ACC112 (cell line): ENCODE data around the gene SLAMF1.
"Not testable (repeated sequence)": the region's sequence is repeated elsewhere in the genome, so short reads cannot be mapped to it uniquely, and the experiment has no call there.

ENCODE experiments used
- H2AFZ ChIP-seq: fragments of 200-600 bp; sonication (generic); one replicate; pipeline ENCODE4 v1.6.0; 2017; ENCODE audit warnings: antibody characterized with exemption, low read length; ENCODE audit not compliant: unreplicated experiment
- H3K27ac ChIP-seq: fragments of 200-600 bp; sonication (generic); 2 replicates; pipeline ENCODE4 v1.5.1; 2014; ENCODE audit warnings: low read depth, mild to moderate bottlenecking, antibody characterized with exemption, low read length, moderate library complexity
- H3K27me3 ChIP-seq: fragments of 200-600 bp; sonication (generic); 2 replicates; pipeline ENCODE4 v1.6.1; 2014; ENCODE audit warnings: mild to moderate bottlenecking, antibody characterized with exemption, low read length, moderate library complexity, mixed read lengths; ENCODE audit not compliant: insufficient read depth
- H3K36me3 ChIP-seq: fragments of 200-600 bp; sonication (generic); 2 replicates; pipeline ENCODE4 v1.6.1; 2016; ENCODE audit warnings: mild to moderate bottlenecking, antibody characterized with exemption, low read length, moderate library complexity, mixed read lengths; ENCODE audit not compliant: insufficient read depth
- H3K4me1 ChIP-seq: fragments of 200-600 bp; sonication (generic); one replicate; pipeline ENCODE4 v1.6.1; 2016; ENCODE audit warnings: low read length, mixed read lengths; ENCODE audit not compliant: insufficient read depth, unreplicated experiment, control insufficient read depth
- H3K4me3 ChIP-seq: fragments of 200-600 bp; sonication (generic); 2 replicates; pipeline ENCODE4 v1.5.1; 2014; ENCODE audit warnings: mild to moderate bottlenecking, low read depth, low read length
- H3K79me2 ChIP-seq: fragments of 200-600 bp; sonication (generic); one replicate; pipeline ENCODE4 v1.6.0; 2016; ENCODE audit warnings: low read length; ENCODE audit not compliant: control insufficient read depth, unreplicated experiment, insufficient read depth

The SLAMF1 gene

DNA sequence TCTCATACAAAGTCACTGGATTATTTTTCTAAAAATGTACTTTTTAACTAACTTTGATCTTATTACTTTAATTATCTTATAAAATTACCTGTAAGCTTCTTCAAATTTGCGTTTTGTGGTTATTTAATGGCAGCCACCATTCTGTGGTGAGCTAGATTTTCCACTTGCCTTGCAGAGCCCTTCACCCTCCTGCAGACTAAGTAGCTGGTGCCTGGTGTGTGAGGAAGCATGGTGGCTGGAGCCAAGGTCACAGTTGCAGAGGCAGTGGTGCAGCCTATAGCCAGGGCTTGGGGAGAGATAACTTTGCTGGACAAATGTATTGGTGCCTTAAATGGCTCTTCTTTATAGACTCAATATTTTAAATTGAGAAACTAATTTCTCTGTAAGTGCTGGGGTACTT lies 56.4 kb downstream of the SLAMF1 start:
- H3K4me1 ChIP-seq: no peaks in the 10 kb centered on the region
- no peak overlapping the region for H3K27ac ChIP-seq
- H3K27me3 ChIP-seq: no peaks in the 10 kb centered on the region; the same call in none of the 2 replicates
- H3K79me2 ChIP-seq: no peaks in the 10 kb centered on the region
- H3K36me3 ChIP-seq: no peaks in the 10 kb centered on the region
- no peak overlapping the region for H2AFZ ChIP-seq
- H3K4me3 ChIP-seq: no peak overlapping the region

- Histone ChIP-seq H2AFZ (no peak overlapping the region), H3K27me3 (no peaks in the 10 kb centered on the region; the same call in none of the 2 replicates), H3K79me2 (no peaks in the 10 kb centered on the region), H3K4me1 (no peaks in the 10 kb centered on the region), H3K27ac (no peak overlapping the region), H3K4me3 (no peak overlapping the region), H3K36me3 (no peaks in the 10 kb centered on the region)
Measured at GRCh38 chr1:160588468-160588867, 58.4 kb downstream of the SLAMF1 start.

GRCh38 chr1:160584784-160585183 lies 62.1 kb downstream of the SLAMF1 start:
- no peak overlapping the region for H3K27ac ChIP-seq
- H3K36me3 ChIP-seq: no peaks in the 10 kb centered on the region
- no peaks in the 10 kb centered on the region; the same call in none of the 2 replicates for H3K27me3 ChIP-seq
- H3K4me3 ChIP-seq: no peak overlapping the region
- no peaks in the 10 kb centered on the region for H3K4me1 ChIP-seq
- H3K79me2 ChIP-seq: no peaks in the 10 kb centered on the region
- no peak overlapping the region for H2AFZ ChIP-seq

- H3K4me3 ChIP-seq, H3K79me2 ChIP-seq, H3K27ac ChIP-seq, H3K27me3 ChIP-seq, H2AFZ ChIP-seq, H3K36me3 ChIP-seq, H3K4me1 ChIP-seq: not testable (repeated sequence)
Measured at GRCh38 chr1:160582976-160583375, 63.9 kb downstream of the SLAMF1 start.

DNA sequence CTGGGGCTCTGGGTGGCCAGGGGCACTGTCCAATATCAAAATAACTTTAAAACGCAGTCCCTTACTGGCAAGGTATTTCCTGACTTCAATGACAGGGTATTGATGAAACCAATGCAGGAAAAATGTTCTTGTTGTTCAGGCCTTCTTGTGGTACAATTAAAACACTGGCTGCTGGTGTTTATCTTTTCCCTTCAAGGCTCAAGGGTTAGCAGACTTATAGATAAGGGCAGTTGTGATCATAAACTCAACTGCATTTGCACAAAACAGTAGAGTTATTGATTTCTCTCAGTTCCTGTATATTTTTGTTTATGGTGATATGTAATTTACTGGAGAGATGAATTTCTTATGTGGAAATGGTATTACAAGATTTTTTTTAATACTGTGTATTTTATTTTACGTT lies 64.9 kb downstream of the SLAMF1 start:
- Histone ChIP-seq H3K36me3 (no peaks in the 10 kb centered on the region), H3K27me3 (no peaks in the 10 kb centered on the region; the same call in 1 of the 2 replicates), H3K79me2 (no peaks in the 10 kb centered on the region), H3K4me1 (no peaks in the 10 kb centered on the region), H3K4me3 (no peak overlapping the region), H2AFZ (no peak overlapping the region), H3K27ac (no peak overlapping the region)

DNA sequence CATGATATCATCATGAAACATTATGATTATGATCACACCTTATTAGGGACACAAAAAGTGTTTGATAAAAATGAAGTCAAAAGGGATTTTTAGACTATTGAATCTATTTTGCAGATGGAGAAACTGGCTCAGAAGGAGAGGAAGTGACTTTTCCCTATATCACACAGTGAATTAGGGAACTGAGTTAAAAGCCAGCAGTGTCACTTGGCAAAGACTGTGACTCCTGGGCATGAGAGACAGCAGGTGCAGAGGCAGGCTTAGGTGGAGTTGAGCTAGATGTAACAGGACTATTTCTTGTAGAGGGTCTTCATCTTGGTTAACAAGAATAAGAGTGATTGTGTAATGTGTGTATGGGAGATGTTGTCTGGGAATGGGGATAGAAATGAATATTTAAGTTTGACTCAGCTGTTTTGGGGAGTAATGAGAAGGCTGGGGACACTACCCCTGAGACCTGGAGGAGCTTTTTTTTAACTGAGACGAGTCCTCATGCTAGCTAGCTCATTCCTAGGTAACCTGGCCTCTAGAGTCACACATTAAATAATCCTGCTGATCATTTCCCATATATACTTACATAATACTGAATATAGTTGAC lies 66.5 kb downstream of the SLAMF1 start:
- Histone ChIP-seq H3K4me1 (no peaks in the 10 kb centered on the region), H3K27me3 (no peaks in the 10 kb centered on the region), H3K27ac (no peak overlapping the region), H2AFZ (no peak overlapping the region), H3K79me2 (no peaks in the 10 kb centered on the region), H3K4me3 (no peak overlapping the region), H3K36me3 (no peaks in the 10 kb centered on the region)

DNA sequence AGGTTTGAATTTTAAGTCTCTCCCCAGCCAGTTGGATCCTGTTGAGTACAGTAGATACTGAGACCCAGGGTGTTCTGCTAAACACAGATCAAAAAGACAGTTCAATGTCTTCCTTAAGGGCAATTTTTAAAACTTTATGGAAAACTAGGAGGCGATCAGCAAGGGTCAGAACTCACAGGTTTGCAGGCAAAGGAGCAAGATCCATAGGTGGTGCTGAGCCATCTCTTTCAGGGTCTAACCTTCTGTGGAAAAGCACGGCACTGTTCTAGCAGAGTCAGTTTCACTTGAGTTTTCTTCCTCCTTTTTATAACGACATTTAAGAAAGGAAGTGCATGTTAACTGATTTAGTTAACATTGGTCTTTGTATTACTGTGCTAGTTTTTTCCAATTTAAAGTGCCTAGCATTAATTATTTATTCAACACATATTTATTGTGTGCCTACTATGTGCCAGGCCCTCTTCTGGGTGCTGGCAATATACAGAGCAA lies 67.6 kb downstream of the SLAMF1 start, which contains the start of gene CD84:
Gene CD84 (minus strand): TSS at position 281 of the 486 bp plus-strand sequence. CDS start 59 bp downstream, at position 222.
- H3K27ac ChIP-seq: no peak within 1 kb of the TSS
- no peaks in the 10 kb centered on the region for H3K36me3 ChIP-seq
- H3K4me1 ChIP-seq: no peaks in the 10 kb centered on the region
- H2AFZ ChIP-seq: no peak within 1 kb of the TSS
- no peak within 1 kb of the TSS for H3K4me3 ChIP-seq
- no peaks in the 10 kb centered on the region for H3K79me2 ChIP-seq
- no peaks in the 10 kb centered on the region for H3K27me3 ChIP-seq

- Histone ChIP-seq H3K36me3 (no peaks in the 10 kb centered on the region), H3K4me3 (no peak overlapping the region), H3K27ac (no peak overlapping the region), H3K79me2 (no peaks in the 10 kb centered on the region), H2AFZ (no peak overlapping the region), H3K4me1 (no peaks in the 10 kb centered on the region), H3K27me3 (no peaks in the 10 kb centered on the region)
Measured at GRCh38 chr1:160578525-160579191, 68.2 kb downstream of the SLAMF1 start.

GRCh38 chr1:160578175-160578524 lies 68.7 kb downstream of the SLAMF1 start:
- Histone ChIP-seq H3K4me3 (no peak overlapping the region), H3K79me2 (no peaks in the 10 kb centered on the region), H3K27ac (no peak overlapping the region), H3K4me1 (no peaks in the 10 kb centered on the region), H3K27me3 (no peaks in the 10 kb centered on the region), H3K36me3 (no peaks in the 10 kb centered on the region), H2AFZ (no peak overlapping the region)

GRCh38 chr1:160577671-160578070 lies 69.2 kb downstream of the SLAMF1 start:
- no peak overlapping the region for H2AFZ ChIP-seq
- H3K79me2 ChIP-seq: no peaks in the 10 kb centered on the region
- no peaks in the 10 kb centered on the region for H3K27me3 ChIP-seq

DNA sequence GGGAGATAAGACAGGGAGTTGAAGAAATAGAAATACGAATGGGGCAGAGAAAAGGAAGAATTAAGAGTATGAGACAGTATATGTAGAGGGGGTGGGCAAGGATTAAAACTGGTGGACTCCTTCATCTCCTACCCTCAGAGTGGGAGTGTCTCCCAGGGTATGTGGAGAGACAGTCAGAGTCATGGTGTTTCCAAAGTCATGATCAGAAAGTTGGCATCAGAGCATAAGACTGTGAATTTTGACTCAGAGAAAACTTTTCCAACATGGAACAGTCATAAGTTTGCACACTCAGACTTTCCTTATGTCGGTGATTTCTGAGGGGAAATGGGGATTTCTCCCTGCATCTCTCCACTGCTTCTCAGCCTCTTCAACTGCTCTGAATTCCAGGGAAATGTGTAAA lies 70.0 kb downstream of the SLAMF1 start:
- Histone ChIP-seq H3K4me3 (no peak overlapping the region), H3K79me2 (no peaks in the 10 kb centered on the region), H3K27ac (no peak overlapping the region), H3K4me1 (no peaks in the 10 kb centered on the region), H2AFZ (no peak overlapping the region), H3K27me3 (no peaks in the 10 kb centered on the region), H3K36me3 (no peaks in the 10 kb centered on the region)

More at GRCh38 chr1:160577671-160578070, 69.2 kb downstream of the SLAMF1 start:
- no peak overlapping the region for H3K4me3 ChIP-seq
- no peaks in the 10 kb centered on the region for H3K36me3 ChIP-seq
- H3K27ac ChIP-seq: no peak overlapping the region
- no peaks in the 10 kb centered on the region for H3K4me1 ChIP-seq
